K562 (cell line): ENCODE data around the gene FASTK. TPM values are rescaled to one million over a fixed set of nuclear protein-coding genes. Genes with fewer than 3 reads are reported as not detected.

Experiments used
- CHD4 ChIP-seq: fragments of 200-600 bp; sonication (generic); IDR thresholded peaks from 3 replicates; pipeline ENCODE4 v1.6.1; 2012; ENCODE audit warnings: low read depth, mild to moderate bottlenecking, mixed read lengths, low read length, inconsistent platforms; ENCODE audit not compliant: insufficient read depth, insufficient replicate concordance, poor library complexity, severe bottlenecking
- DMBX1 ChIP-seq: fragments of 250-450 bp; sonication (Bioruptor Pico); IDR thresholded peaks from 2 replicates; pipeline ENCODE4 v1.8.0; 2022; ENCODE audit warnings: inconsistent platforms, mild to moderate bottlenecking, moderate library complexity, borderline replicate concordance
- FOXA3 ChIP-seq, 2 experiments: fragments of 450-650 bp in 1 of 2; sonication (generic) in 1 of 2; formaldehyde crosslinking; IDR thresholded peaks in 1 of 2; conservative IDR thresholded peaks in 1 of 2; 2 replicates each; pipeline versions ENCODE4 v1.4.0 to v1.8.0; 2020 to 2022; ENCODE audit warnings: mild to moderate bottlenecking in 2 of 2, missing genetic modification reagents in 1 of 2
- GABPA ChIP-seq: fragments of 200-800 bp; sonication (Bioruptor generic); conservative IDR thresholded peaks from 2 replicates; pipeline ENCODE4 v1.6.1; 2016; ENCODE audit warnings: low read depth, missing genetic modification characterization, missing compliant biosample characterization
- KDM4B ChIP-seq, 2 experiments: fragments of 450-650 bp in 1 of 2; sonication (generic) in 1 of 2; IDR thresholded peaks; 2 replicates each; pipeline ENCODE4 v1.6.1; 2016 to 2017; ENCODE audit warnings: borderline replicate concordance in 2 of 2, antibody characterized with exemption in 1 of 2, low read depth in 1 of 2, mild to moderate bottlenecking in 1 of 2
- MCM7 ChIP-seq, 2 experiments: fragments of 450-650 bp; IDR thresholded peaks; 2 replicates each; pipeline ENCODE4 v1.6.1; 2016 to 2018
- SIN3A ChIP-seq, 2 experiments: fragments of 150-350 bp in 1 of 2; IDR thresholded peaks; 2 replicates each; pipeline ENCODE4 v1.6.1; 2011 to 2016; ENCODE audit warnings: borderline replicate concordance in 2 of 2, low read depth in 2 of 2, low read length in 2 of 2, mild to moderate bottlenecking in 2 of 2, moderate library complexity in 2 of 2; ENCODE audit not compliant: control insufficient read depth in 1 of 2
- STAT5B ChIP-seq: fragments of 250-450 bp; sonication (Bioruptor Pico); IDR thresholded peaks from 2 replicates; pipeline ENCODE4 v1.8.0; 2021; ENCODE audit warnings: mild to moderate bottlenecking, inconsistent platforms
- ZNF316 ChIP-seq: fragments of 450-650 bp; IDR thresholded peaks from 2 replicates; pipeline ENCODE4 v1.6.1; 2016
- ZNF444 ChIP-seq: fragments of 250-450 bp; sonication (Bioruptor Pico); IDR thresholded peaks from 2 replicates; pipeline ENCODE4 v1.4.0; 2020; ENCODE audit warnings: mild to moderate bottlenecking, moderate library complexity
- polyA plus RNA-seq, 8 experiments: library from polyadenylated mRNA; depleted of rRNA in 4 of 8; stranded (reverse) in 5 of 8; unstranded in 3 of 8; fragments of >200 nt; fragmentation: Nextera tagmentation in 2 of 8; fragmentation: Illumina TruSeq in 1 of 8; extraction: Ambion mirVana in 2 of 8; extraction: Trizol in 1 of 8; gene quantifications; 2 replicates each; pipeline versions ENCODE4 v1.2.1 to v1.2.3, GENCODE V29; 2011 to 2014; ENCODE audit warnings: inconsistent platforms in 1 of 8, missing spikeins in 1 of 8
- total RNA-seq, 7 experiments: library from RNA; depleted of rRNA in 6 of 7; stranded (reverse); fragments of >200 nt in 6 of 7; fragmentation: Illumina TruSeq in 2 of 7; extraction: Trizol in 2 of 7; gene quantifications; 2 replicates each; pipeline versions ENCODE4 v1.2.1 to v1.2.3, GENCODE V29; 2011 to 2021; ENCODE audit warnings: low replicate concordance in 1 of 7
- TF ChIP-seq, protein P1 (sequence below): fragments of 250-450 bp; sonication (Bioruptor Pico); IDR thresholded peaks from 2 replicates; pipeline ENCODE4 v1.4.0; 2020; ENCODE audit warnings: borderline replicate concordance
- TF ChIP-seq, protein P2 (sequence below): fragments of 250-450 bp; sonication (Bioruptor Pico); IDR thresholded peaks from 2 replicates; pipeline ENCODE4 v1.4.0; 2020; ENCODE audit warnings: mild to moderate bottlenecking, moderate library complexity
- TF ChIP-seq, protein P3 (sequence below): fragments of 250-450 bp; sonication (Bioruptor Pico); IDR thresholded peaks from 2 replicates; pipeline ENCODE4 v1.8.0; 2021; ENCODE audit warnings: borderline replicate concordance, mild to moderate bottlenecking, moderate library complexity; ENCODE audit not compliant: poor library complexity, severe bottlenecking
- TF ChIP-seq, protein P4 (sequence below), 3 experiments: IDR thresholded peaks in 2 of 3; conservative IDR thresholded peaks in 1 of 3; 2 replicates each; pipeline ENCODE4 v1.5.1; 2011 to 2012; ENCODE audit warnings: low read length in 3 of 3, mild to moderate bottlenecking in 3 of 3, control low read depth in 2 of 3, improper control_type of control experiment in 1 of 3, inconsistent platforms in 1 of 3, low read depth in 1 of 3, mixed read lengths in 1 of 3, moderate library complexity in 1 of 3; ENCODE audit not compliant: insufficient read depth in 2 of 3
- TF ChIP-seq, protein P5 (sequence below): fragments of 250-450 bp; sonication (Bioruptor Pico); IDR thresholded peaks from 2 replicates; pipeline ENCODE4 v1.9.0; 2021; ENCODE audit warnings: mild to moderate bottlenecking
- TF ChIP-seq, protein P6 (sequence below): fragments of 450-650 bp; IDR thresholded peaks from 2 replicates; pipeline ENCODE4 v1.6.1; 2016; ENCODE audit warnings: missing biosample characterization, missing genetic modification characterization

The FASTK gene
- total and polyA plus RNA-seq, 9 of the 15 experiments (the other 6 are each of a cell fraction or from before 2014, with no cell fraction given): 0.51 to 150 (median 48.2) TPM

DNA sequence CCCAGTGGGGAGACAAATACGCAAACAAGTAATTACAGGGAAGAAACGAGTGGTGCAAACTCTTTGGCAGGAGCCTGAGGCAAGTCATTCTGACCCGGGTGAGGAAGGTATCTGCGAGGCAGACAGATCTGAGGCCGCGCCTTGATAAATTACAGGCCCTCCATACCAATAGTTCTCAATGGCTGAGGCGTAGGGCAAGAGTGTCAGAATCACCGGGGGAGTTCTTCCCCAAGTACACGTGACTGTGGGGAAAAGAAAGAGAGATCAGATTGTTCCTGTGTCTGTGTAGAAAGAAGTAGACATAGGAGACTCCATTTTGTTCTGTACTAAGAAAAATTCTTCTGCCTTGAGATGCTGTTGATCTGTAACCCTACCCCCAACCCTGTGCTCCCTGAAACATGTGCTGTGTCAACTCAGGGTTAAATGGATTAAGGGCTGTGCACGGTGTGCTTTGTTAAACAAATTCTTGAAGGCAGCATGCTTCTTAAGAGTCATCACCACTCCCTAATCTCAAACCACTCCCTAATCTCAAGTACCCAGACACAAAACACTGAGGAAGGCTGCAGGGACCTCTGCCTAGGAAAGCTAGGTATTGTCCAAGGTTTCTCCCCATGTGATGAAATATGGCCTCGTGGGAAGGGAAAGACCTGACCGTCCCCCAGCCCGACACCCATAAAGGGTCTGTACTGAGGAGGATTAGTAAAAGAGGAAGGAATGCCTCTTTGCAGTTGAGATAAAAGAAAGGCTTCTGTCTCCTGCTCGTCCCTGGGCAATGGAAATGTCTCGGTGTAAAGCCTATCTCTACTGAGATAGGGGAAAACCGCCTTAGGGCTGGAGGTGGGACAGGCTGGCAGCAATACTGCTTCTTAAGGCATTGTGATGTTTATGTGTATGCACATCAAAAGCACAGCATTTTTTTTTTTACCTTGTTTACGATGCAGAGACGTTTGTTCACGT, 53.6 kb downstream of the FASTK start (continued):
- TF ChIP-seq, protein P1, sequence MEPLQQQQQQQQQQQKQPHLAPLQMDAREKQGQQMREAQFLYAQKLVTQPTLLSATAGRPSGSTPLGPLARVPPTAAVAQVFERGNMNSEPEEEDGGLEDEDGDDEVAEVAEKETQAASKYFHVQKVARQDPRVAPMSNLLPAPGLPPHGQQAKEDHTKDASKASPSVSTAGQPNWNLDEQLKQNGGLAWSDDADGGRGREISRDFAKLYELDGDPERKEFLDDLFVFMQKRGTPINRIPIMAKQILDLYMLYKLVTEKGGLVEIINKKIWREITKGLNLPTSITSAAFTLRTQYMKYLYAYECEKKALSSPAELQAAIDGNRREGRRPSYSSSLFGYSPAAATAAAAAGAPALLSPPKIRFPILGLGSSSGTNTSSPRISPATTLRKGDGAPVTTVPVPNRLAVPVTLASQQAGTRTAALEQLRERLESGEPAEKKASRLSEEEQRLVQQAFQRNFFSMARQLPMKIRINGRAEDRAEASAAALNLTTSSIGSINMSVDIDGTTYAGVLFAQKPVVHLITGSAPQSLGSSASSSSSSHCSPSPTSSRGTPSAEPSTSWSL (CRISPR knock-in tag): peak; percentile 52; the same call in 1 of the 2 replicates
- TF ChIP-seq, protein P2, sequence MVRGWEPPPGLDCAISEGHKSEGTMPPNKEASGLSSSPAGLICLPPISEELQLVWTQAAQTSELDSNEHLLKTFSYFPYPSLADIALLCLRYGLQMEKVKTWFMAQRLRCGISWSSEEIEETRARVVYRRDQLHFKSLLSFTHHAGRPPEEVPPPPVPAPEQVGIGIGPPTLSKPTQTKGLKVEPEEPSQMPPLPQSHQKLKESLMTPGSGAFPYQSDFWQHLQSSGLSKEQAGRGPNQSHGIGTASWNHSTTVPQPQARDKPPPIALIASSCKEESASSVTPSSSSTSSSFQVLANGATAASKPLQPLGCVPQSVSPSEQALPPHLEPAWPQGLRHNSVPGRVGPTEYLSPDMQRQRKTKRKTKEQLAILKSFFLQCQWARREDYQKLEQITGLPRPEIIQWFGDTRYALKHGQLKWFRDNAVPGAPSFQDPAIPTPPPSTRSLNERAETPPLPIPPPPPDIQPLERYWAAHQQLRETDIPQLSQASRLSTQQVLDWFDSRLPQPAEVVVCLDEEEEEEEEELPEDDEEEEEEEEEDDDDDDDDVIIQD: peak; percentile 96
- TF ChIP-seq, protein P3, sequence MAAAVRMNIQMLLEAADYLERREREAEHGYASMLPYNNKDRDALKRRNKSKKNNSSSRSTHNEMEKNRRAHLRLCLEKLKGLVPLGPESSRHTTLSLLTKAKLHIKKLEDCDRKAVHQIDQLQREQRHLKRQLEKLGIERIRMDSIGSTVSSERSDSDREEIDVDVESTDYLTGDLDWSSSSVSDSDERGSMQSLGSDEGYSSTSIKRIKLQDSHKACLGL (CRISPR knock-in tag): peak; percentile 73
- TF ChIP-seq GABPA (tag): peak; percentile 38; the same call in 1 of the 2 replicates
- peak; percentile 30 to 57; a peak in 2 of 4 replicates for TF ChIP-seq FOXA3 (CRISPR knock-in tag; conservative IDR thresholded peaks at IDR 0.05 in 1 of 2, IDR thresholded peaks at IDR 0.05 in 1 of 2)
- TF ChIP-seq DMBX1: peak; percentile 99
- TF ChIP-seq MCM7 (IDR thresholded peaks at IDR 0.05): 0 out of 4 replicates have a peak, but pooled peaks of 1 of the 2 experiments have one; percentile 4
- TF ChIP-seq, protein P4, sequence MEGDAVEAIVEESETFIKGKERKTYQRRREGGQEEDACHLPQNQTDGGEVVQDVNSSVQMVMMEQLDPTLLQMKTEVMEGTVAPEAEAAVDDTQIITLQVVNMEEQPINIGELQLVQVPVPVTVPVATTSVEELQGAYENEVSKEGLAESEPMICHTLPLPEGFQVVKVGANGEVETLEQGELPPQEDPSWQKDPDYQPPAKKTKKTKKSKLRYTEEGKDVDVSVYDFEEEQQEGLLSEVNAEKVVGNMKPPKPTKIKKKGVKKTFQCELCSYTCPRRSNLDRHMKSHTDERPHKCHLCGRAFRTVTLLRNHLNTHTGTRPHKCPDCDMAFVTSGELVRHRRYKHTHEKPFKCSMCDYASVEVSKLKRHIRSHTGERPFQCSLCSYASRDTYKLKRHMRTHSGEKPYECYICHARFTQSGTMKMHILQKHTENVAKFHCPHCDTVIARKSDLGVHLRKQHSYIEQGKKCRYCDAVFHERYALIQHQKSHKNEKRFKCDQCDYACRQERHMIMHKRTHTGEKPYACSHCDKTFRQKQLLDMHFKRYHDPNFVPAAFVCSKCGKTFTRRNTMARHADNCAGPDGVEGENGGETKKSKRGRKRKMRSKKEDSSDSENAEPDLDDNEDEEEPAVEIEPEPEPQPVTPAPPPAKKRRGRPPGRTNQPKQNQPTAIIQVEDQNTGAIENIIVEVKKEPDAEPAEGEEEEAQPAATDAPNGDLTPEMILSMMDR (IDR thresholded peaks at IDR 0.05 in 2 of 3, conservative IDR thresholded peaks at IDR 0.05 in 1 of 3; ENCODE audit: insufficient read depth in 2 of 3, low read depth in 1 of 3, low read length in 3 of 3): peak in 1 of 3 experiments; percentile 13; a peak in 1 of 6 replicates
- TF ChIP-seq, protein P5, sequence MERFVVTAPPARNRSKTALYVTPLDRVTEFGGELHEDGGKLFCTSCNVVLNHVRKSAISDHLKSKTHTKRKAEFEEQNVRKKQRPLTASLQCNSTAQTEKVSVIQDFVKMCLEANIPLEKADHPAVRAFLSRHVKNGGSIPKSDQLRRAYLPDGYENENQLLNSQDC (CRISPR knock-in tag): 0 out of 2 replicates have a peak, but pooled peaks have one; percentile 20
- peak; percentile 61; the same call in 1 of the 2 replicates for TF ChIP-seq STAT5B (CRISPR knock-in tag)
- TF ChIP-seq KDM4B (IDR thresholded peaks at IDR 0.05; ENCODE audit: borderline replicate concordance in 2 of 2, low read depth in 1 of 2): 0 out of 4 replicates have a peak, but pooled peaks of 1 of the 2 experiments have one; percentile 13
- peak; percentile 3 to 31; a peak in 1 of 4 replicates for TF ChIP-seq SIN3A (IDR thresholded peaks at IDR 0.05; ENCODE audit: borderline replicate concordance in 2 of 2, control insufficient read depth in 1 of 2, low read depth in 2 of 2, low read length in 2 of 2)
- TF ChIP-seq, protein P6, sequence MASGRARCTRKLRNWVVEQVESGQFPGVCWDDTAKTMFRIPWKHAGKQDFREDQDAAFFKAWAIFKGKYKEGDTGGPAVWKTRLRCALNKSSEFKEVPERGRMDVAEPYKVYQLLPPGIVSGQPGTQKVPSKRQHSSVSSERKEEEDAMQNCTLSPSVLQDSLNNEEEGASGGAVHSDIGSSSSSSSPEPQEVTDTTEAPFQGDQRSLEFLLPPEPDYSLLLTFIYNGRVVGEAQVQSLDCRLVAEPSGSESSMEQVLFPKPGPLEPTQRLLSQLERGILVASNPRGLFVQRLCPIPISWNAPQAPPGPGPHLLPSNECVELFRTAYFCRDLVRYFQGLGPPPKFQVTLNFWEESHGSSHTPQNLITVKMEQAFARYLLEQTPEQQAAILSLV (tag): peak; percentile 93
- TF ChIP-seq ZNF444 (CRISPR knock-in tag): peak; percentile 69; the same call in 1 of the 2 replicates
- TF ChIP-seq CHD4: peak; percentile 89
- peak; percentile 42 for TF ChIP-seq ZNF316
